ENCODE results near the gene ZNF655. TPM values are rescaled to one million over a fixed set of nuclear protein-coding genes. Genes with fewer than 3 reads are reported as not detected.
A peak's percentile ranks its signal among the peaks of the same experiment; 100 is the strongest.
"Not testable (repeated sequence)": the region's sequence is repeated elsewhere in the genome, so short reads cannot be mapped to it uniquely, and the experiment has no call there.

The ZNF655 gene
- total and polyA plus RNA-seq, 3 experiments from 2014 or later, result 55.8 to 91.6 (median 58.2) TPM

DNA sequence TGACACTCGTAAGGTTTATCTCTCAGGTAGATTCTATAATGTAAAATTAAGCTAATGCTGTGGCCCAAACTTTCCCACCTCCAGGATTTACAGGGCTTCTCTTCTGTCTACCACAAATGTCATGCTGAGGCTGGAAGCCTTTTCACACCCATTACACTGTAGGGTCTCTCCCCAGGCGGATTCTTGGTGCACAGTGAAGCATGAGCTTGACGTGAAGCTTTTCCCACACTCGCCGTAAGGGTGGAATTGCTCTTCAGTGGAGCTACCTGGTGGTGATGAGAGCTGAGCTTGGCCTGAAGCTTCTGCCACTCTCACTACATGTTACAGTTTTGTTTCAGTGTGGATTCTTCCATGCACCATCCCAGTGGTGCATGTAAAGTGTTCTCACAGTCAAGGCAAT, 17.9 kb upstream of the ZNF655 start:
- no peak overlapping the region for H3K4me3 Mint-ChIP-seq
- Histone ChIP-seq H3K4me1 (ENCODE audit: insufficient read depth, low read length) (no peaks in the 10 kb centered on the region), H3K27ac (ENCODE audit: low read depth, low read length) (no peak overlapping the region), H3K27me3 (ENCODE audit: insufficient read depth, low read length, poor library complexity, severe bottlenecking) (no peaks in the 10 kb centered on the region), H3K4me3 (ENCODE audit: low read length) (no peak overlapping the region), H3K36me3 (ENCODE audit: insufficient read depth, low read length) (no peaks in the 10 kb centered on the region), H3K9me3 (ENCODE audit: low read length) (peaks cover 5% of the 10 kb centered on the region)
- no peaks in the 10 kb centered on the region for H3K4me1 Mint-ChIP-seq
- no peak overlapping the region for H3K27ac Mint-ChIP-seq
- H3K36me3 Mint-ChIP-seq, result peaks cover 1 to 19% (median 4%) of the 10 kb centered on the region in 3 donors
- no peaks in the 10 kb centered on the region for H3K27me3 Mint-ChIP-seq
- CTCF ChIA-PET, result no interaction called here
- H3K9me3 Mint-ChIP-seq, result peaks cover 5 to 37% (median 33%) of the 10 kb centered on the region in 5 donors
- DNase-seq, result no peak
- POLR2A ChIA-PET, result no interaction called here

DNA sequence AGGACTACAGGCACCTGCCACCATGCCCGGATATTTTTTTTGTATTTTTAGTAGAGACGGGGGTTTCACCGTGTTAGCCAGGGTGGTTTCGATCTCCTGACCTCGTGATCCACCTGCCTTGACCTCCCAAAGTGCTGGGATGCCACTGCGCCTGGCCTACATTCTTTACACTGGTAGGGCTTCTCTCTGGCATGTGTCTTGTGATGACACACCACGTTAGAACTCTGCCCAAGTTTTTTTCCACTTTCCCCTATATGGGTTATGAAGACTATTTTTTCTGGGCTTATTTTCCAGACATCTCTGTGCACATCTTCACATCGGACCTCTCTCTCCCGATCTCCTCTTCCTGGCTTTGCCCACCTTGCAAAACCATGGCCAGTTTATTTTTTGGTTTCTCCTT, 17.2 kb upstream of the ZNF655 start:
- Mint-ChIP-seq H3K27me3 (no peaks in the 10 kb centered on the region), H3K27ac (no peak overlapping the region), H3K4me3 (no peak overlapping the region), H3K9me3 (peaks cover 5 to 37% (median 33%) of the 10 kb centered on the region in 5 donors), H3K4me1 (no peaks in the 10 kb centered on the region), H3K36me3 (peaks cover 1 to 19% (median 4%) of the 10 kb centered on the region in 3 donors)
- ChIA-PET POLR2A (no interaction called here), CTCF (no interaction called here)
- DNase-seq, result no peak
- H3K4me1 ChIP-seq (ENCODE audit: insufficient read depth, low read length), result no peaks in the 10 kb centered on the region
- no peaks in the 10 kb centered on the region for H3K27me3 ChIP-seq (ENCODE audit: insufficient read depth, low read length, poor library complexity, severe bottlenecking)
- H3K4me3 ChIP-seq (ENCODE audit: low read length), result no peak overlapping the region
- no peak overlapping the region for H3K27ac ChIP-seq (ENCODE audit: low read depth, low read length)
- H3K36me3 ChIP-seq (ENCODE audit: insufficient read depth, low read length), result no peaks in the 10 kb centered on the region
- peaks cover 5% of the 10 kb centered on the region for H3K9me3 ChIP-seq (ENCODE audit: low read length)

DNA sequence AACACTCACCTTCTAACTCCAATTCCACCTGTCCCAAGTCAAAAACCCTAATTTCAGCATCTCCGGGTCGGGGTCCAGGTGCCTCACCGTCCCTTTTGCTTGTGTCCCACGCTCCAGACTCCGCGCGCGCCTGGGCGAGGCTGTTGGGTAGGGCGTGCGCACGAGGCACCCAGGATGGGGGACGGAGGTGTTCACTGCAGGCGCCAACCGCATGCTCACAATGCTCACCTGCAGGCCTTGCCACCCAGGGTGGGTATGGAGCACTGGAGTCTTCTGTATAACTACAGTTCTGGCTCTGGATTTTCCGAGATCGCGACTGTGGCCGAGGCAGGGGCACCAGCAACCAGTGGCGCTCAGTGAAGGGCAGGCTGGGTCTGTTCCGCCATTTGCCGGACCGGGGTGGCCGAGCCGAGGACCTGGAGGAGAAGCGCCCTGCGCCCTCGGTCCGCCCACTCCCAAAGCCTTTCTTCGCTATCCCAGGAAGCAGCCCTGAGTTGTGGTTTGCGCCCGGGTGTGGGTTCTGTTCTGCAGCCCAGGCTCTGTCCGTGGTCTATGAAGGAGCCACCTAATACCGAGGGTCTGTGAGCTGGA, 15.3 kb upstream of the ZNF655 start:
- Mint-ChIP-seq H3K27me3 (no peaks in the 10 kb centered on the region), H3K27ac (no peak overlapping the region), H3K9me3 (peaks cover 5 to 31% (median 27%) of the 10 kb centered on the region in 5 donors), H3K4me3 (no peak overlapping the region), H3K4me1 (no peaks in the 10 kb centered on the region), H3K36me3 (peaks cover 5 to 27% (median 16%) of the 10 kb centered on the region in 3 donors)
- Histone ChIP-seq H3K4me3 (ENCODE audit: low read length) (no peak overlapping the region), H3K9me3 (ENCODE audit: low read length) (peaks cover 5% of the 10 kb centered on the region), H3K27me3 (ENCODE audit: insufficient read depth, low read length, poor library complexity, severe bottlenecking) (no peaks in the 10 kb centered on the region), H3K27ac (ENCODE audit: low read depth, low read length) (no peak overlapping the region), H3K36me3 (ENCODE audit: insufficient read depth, low read length) (peaks cover 11% of the 10 kb centered on the region), H3K4me1 (ENCODE audit: insufficient read depth, low read length) (no peaks in the 10 kb centered on the region)
- DNase-seq, result no peak
- ChIA-PET CTCF (no interaction called here), POLR2A (no interaction called here)

GRCh38 chr7:99543916-99544315, 14.5 kb upstream of the ZNF655 start:
- H3K4me3 ChIP-seq (ENCODE audit: low read length), result no peak overlapping the region
- POLR2A ChIA-PET, result no interaction called here
- no peaks in the 10 kb centered on the region for H3K27me3 Mint-ChIP-seq
- H3K4me1 ChIP-seq (ENCODE audit: insufficient read depth, low read length), result no peaks in the 10 kb centered on the region
- no peak overlapping the region for H3K27ac ChIP-seq (ENCODE audit: low read depth, low read length)
- CTCF ChIA-PET, result no interaction called here
- no peak overlapping the region for H3K4me3 Mint-ChIP-seq
- H3K9me3 Mint-ChIP-seq, result peaks cover 5 to 27% (median 22%) of the 10 kb centered on the region in 5 donors
- no peak overlapping the region for H3K27ac Mint-ChIP-seq
- DNase-seq, result no peak
- peaks cover 5% of the 10 kb centered on the region for H3K9me3 ChIP-seq (ENCODE audit: low read length)
- H3K36me3 ChIP-seq (ENCODE audit: insufficient read depth, low read length), result peaks cover 13% of the 10 kb centered on the region
- H3K27me3 ChIP-seq (ENCODE audit: insufficient read depth, low read length, poor library complexity, severe bottlenecking), result no peaks in the 10 kb centered on the region
- H3K4me1 Mint-ChIP-seq, result no peaks in the 10 kb centered on the region
- H3K36me3 Mint-ChIP-seq, result peaks cover 9 to 26% (median 19%) of the 10 kb centered on the region in 3 donors

- peaks cover 4 to 17% (median 16%) of the 10 kb centered on the region in 5 donors for H3K9me3 Mint-ChIP-seq
- H3K36me3 ChIP-seq (ENCODE audit: insufficient read depth, low read length), result peaks cover 13% of the 10 kb centered on the region
- CTCF ChIA-PET, result interaction anchor here (0.7 kb wide), 1 partner anchor 20 kb away, joined by 3 read pairs; no protein-coding TSS in a partner anchor
- H3K4me3 ChIP-seq (ENCODE audit: low read length); POLR2A ChIA-PET; H3K27ac Mint-ChIP-seq; DNase-seq; H3K4me1 ChIP-seq (ENCODE audit: insufficient read depth, low read length); H3K9me3 ChIP-seq (ENCODE audit: low read length); H3K27me3 ChIP-seq (ENCODE audit: insufficient read depth, low read length, poor library complexity, severe bottlenecking); H3K27ac ChIP-seq (ENCODE audit: low read depth, low read length); H3K27me3 Mint-ChIP-seq; H3K4me1 Mint-ChIP-seq: not testable (repeated sequence)
- peak overlapping the region in 1 of 7 donors; percentile 37 for H3K4me3 Mint-ChIP-seq
- peaks cover 11 to 26% (median 19%) of the 10 kb centered on the region in 3 donors for H3K36me3 Mint-ChIP-seq
These were observed 13.1 kb upstream of the ZNF655 start for GRCh38 chr7:99545308-99545707.

GRCh38 chr7:99549545-99549944, 8.9 kb upstream of the ZNF655 start:
- H3K27me3 Mint-ChIP-seq; DNase-seq; CTCF ChIA-PET; H3K27me3 ChIP-seq (ENCODE audit: insufficient read depth, low read length, poor library complexity, severe bottlenecking); H3K9me3 ChIP-seq (ENCODE audit: low read length); H3K4me3 ChIP-seq (ENCODE audit: low read length); H3K9me3 Mint-ChIP-seq; POLR2A ChIA-PET; H3K27ac ChIP-seq (ENCODE audit: low read depth, low read length): not testable (repeated sequence)
- Histone ChIP-seq H3K4me1 (ENCODE audit: insufficient read depth, low read length) (peaks cover 13% of the 10 kb centered on the region), H3K36me3 (ENCODE audit: insufficient read depth, low read length) (peaks cover 13% of the 10 kb centered on the region)
- Mint-ChIP-seq H3K27ac (peak overlapping the region in 3 of 8 donors; percentile 17 to 76 (median 72)), H3K36me3 (peaks cover 8 to 41% (median 18%) of the 10 kb centered on the region in 3 donors), H3K4me3 (peak overlapping the region in 1 of 7 donors; percentile 81), H3K4me1 (peaks cover 19 to 35% (median 27%) of the 10 kb centered on the region in 3 donors)

GRCh38 chr7:99551334-99551733, 7.1 kb upstream of the ZNF655 start:
- H3K27ac Mint-ChIP-seq, result peak overlapping the region; percentile 75 to 99 (median 94)
- H3K27me3 ChIP-seq (ENCODE audit: insufficient read depth, low read length, poor library complexity, severe bottlenecking), result no peaks in the 10 kb centered on the region
- H3K27me3 Mint-ChIP-seq, result no peaks in the 10 kb centered on the region
- peaks cover 7 to 51% (median 14%) of the 10 kb centered on the region in 3 donors for H3K36me3 Mint-ChIP-seq
- ChIA-PET POLR2A (interaction anchor here (1.2 kb wide), 1 partner anchor 47 kb away, joined by 9 read pairs; the partner anchor contains the start of gene ZKSCAN5), CTCF (no interaction called here)
- peak overlapping the region; percentile 90 to 97 (median 94) for H3K4me3 Mint-ChIP-seq
- peak overlapping the region; percentile 95 for H3K27ac ChIP-seq (ENCODE audit: low read depth, low read length)
- H3K4me1 Mint-ChIP-seq, result peaks cover 27 to 50% (median 35%) of the 10 kb centered on the region in 3 donors
- H3K36me3 ChIP-seq (ENCODE audit: insufficient read depth, low read length), result peaks cover 13% of the 10 kb centered on the region
- H3K9me3 Mint-ChIP-seq, result no peaks in the 10 kb centered on the region
- DNase-seq, result no peak
- peaks cover 18% of the 10 kb centered on the region for H3K4me1 ChIP-seq (ENCODE audit: insufficient read depth, low read length)
- H3K4me3 ChIP-seq (ENCODE audit: low read length), result peak overlapping the region; percentile 92
- H3K9me3 ChIP-seq (ENCODE audit: low read length), result no peaks in the 10 kb centered on the region

DNA sequence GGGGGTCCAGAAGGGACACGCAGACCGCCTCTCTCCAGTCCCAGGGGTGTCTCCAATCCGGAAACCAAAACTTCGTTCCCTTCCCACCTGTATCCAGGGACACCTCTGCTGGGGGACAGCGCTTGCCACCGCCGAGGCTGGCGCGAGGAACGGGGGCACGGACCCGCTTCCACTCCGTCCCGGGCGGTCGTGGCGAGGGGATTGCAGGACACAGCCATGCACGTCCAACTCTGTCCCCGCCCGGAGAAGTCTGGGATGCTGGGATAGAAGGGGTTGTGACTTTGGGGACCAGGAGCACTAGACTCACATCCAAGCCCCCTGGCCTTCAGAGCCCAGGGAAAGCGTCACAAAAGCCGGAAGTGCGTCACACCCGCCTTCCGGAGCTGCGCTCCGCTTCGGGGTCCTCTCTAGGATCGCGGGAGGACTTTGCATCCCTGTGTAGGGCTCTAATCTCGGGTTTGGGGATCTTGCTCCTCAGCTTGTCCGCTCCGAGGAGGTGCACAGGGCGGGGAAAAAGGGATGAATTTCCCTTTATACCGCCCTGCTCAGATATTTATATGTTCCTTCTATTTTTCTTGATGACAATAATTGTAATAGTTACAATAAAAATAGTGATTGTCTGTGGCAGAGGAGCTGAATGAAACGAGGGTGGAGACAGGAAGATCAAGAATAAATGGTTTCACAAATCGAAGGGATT, 6.5 kb upstream of the ZNF655 start, which contains the start of gene FAM200A:
TSS of gene FAM200A (minus strand) at position 348 of the 697 bp plus-strand sequence. CDS start 3,707 bp downstream, outside the sequence.
- peak; percentile 78 to 91 (median 80) for DNase-seq
- Mint-ChIP-seq H3K4me3 (peak within 1 kb of the TSS; percentile 90 to 97 (median 94)), H3K36me3 (peaks cover 7 to 49% (median 9%) of the 10 kb centered on the region in 3 donors), H3K4me1 (peaks cover 28 to 52% (median 37%) of the 10 kb centered on the region in 3 donors), H3K27ac (peak within 1 kb of the TSS; percentile 75 to 99 (median 94)), H3K27me3 (no peaks in the 10 kb centered on the region), H3K9me3 (no peaks in the 10 kb centered on the region)
- H3K4me3 ChIP-seq (ENCODE audit: low read length), result peak within 1 kb of the TSS; percentile 92
- peak within 1 kb of the TSS; percentile 95 for H3K27ac ChIP-seq (ENCODE audit: low read depth, low read length)
- H3K36me3 ChIP-seq (ENCODE audit: insufficient read depth, low read length), result peaks cover 13% of the 10 kb centered on the region
- ChIA-PET POLR2A (interaction anchor here (0.5 to 1.2 kb wide), 3 partner anchors 47 to 171 kb away, joined by 3 to 9 read pairs (median 7); partner anchors contain the start of genes ZKSCAN5 and ZNF394), CTCF (no interaction called here)
- no peaks in the 10 kb centered on the region for H3K27me3 ChIP-seq (ENCODE audit: insufficient read depth, low read length, poor library complexity, severe bottlenecking)
- no peaks in the 10 kb centered on the region for H3K9me3 ChIP-seq (ENCODE audit: low read length)
- peaks cover 22% of the 10 kb centered on the region for H3K4me1 ChIP-seq (ENCODE audit: insufficient read depth, low read length)
